ENCODE measurements around the gene PIK3C2G. TPM values are rescaled to one million over a fixed set of nuclear protein-coding genes. Genes with fewer than 3 reads are reported as not detected.
"Not testable (repeated sequence)": the region's sequence is repeated elsewhere in the genome, so short reads cannot be mapped to it uniquely, and the experiment has no call there.

PIK3C2G gene
- not detected in 2 replicates for total RNA-seq (2014; rRNA removed; shearing (Covaris generic))

GRCh38 chr12:18261273-18261672 is at the start of gene PIK3C2G:
Gene PIK3C2G, plus strand, starts transcription at chr12:18261518. Its CDS starts 20,564 bp downstream, at chr12:18282082.
- DNase-seq (ENCODE audit: low read depth): no peak

GRCh38 chr12:18217966-18218365 is 43.4 kb upstream of the PIK3C2G start:
- DNase-seq (ENCODE audit: low read depth): no peak

- no peak for DNase-seq (ENCODE audit: low read depth)
These were observed 39.6 kb upstream of the PIK3C2G start for GRCh38 chr12:18221726-18222125.

- no peak for DNase-seq (ENCODE audit: low read depth)
These were observed 38.6 kb upstream of the PIK3C2G start for GRCh38 chr12:18222699-18223098.

- DNase-seq (ENCODE audit: low read depth): no peak
These were observed 36.6 kb upstream of the PIK3C2G start for GRCh38 chr12:18224745-18225144.

GRCh38 chr12:18239526-18239925 is 21.8 kb upstream of the PIK3C2G start:
- no peak for DNase-seq (ENCODE audit: low read depth)

GRCh38 chr12:18242380-18243089 is 18.8 kb upstream of the PIK3C2G start:
- no peak for DNase-seq (ENCODE audit: low read depth)

- DNase-seq (ENCODE audit: low read depth): no peak
These were observed 18.1 kb upstream of the PIK3C2G start for GRCh38 chr12:18243238-18243637.

- no peak for DNase-seq (ENCODE audit: low read depth)
These were observed 15.3 kb upstream of the PIK3C2G start for GRCh38 chr12:18246066-18246465.

- peak; percentile 12 for DNase-seq (ENCODE audit: low read depth)
These were observed 10.9 kb upstream of the PIK3C2G start for GRCh38 chr12:18250313-18250916.

GRCh38 chr12:18254081-18254480 is 7.2 kb upstream of the PIK3C2G start:
- no peak for DNase-seq (ENCODE audit: low read depth)

- DNase-seq (ENCODE audit: low read depth): not testable (repeated sequence)
These were observed 6.3 kb upstream of the PIK3C2G start for GRCh38 chr12:18255004-18255403.

GRCh38 chr12:18257251-18257650 is 4.1 kb upstream of the PIK3C2G start:
- no peak for DNase-seq (ENCODE audit: low read depth)

GRCh38 chr12:18258929-18259328 is 2.4 kb upstream of the PIK3C2G start:
- no peak for DNase-seq (ENCODE audit: low read depth)

GRCh38 chr12:18259906-18260682 is 1.2 kb upstream of the PIK3C2G start:
- DNase-seq (ENCODE audit: low read depth): no peak

- no peak for DNase-seq (ENCODE audit: low read depth)
These were observed 588 bp downstream of the PIK3C2G start for GRCh38 chr12:18261906-18262305.

GRCh38 chr12:18262514-18262913 is 1.2 kb downstream of the PIK3C2G start:
- DNase-seq (ENCODE audit: low read depth): peak; percentile 11

- DNase-seq (ENCODE audit: low read depth): no peak
These were observed 3.3 kb downstream of the PIK3C2G start for GRCh38 chr12:18264581-18265075.

- no peak for DNase-seq (ENCODE audit: low read depth)
These were observed 6.2 kb downstream of the PIK3C2G start for GRCh38 chr12:18267427-18268099.

GRCh38 chr12:18270958-18271460 is 9.7 kb downstream of the PIK3C2G start:
- no peak for DNase-seq (ENCODE audit: low read depth)

GRCh38 chr12:18275981-18276380 is 14.7 kb downstream of the PIK3C2G start:
- DNase-seq (ENCODE audit: low read depth): peak; percentile 8

GRCh38 chr12:18277196-18277595 is 15.9 kb downstream of the PIK3C2G start:
- no peak for DNase-seq (ENCODE audit: low read depth)
